Mucosa of descending colon (tissue), 3 donors: ENCODE data around the gene GAA. TPM values are rescaled to one million over a fixed set of nuclear protein-coding genes. Genes with fewer than 3 reads are reported as not detected.

Experiments
- ATAC-seq: fragments of 200-7000 bp; cut with Tn5 transposase; one replicate; pipeline ENCODE4 v1.9.1; 2020; ENCODE audit warnings: mild to moderate bottlenecking, moderate library complexity
- DNase-seq, 3 donors: peaks; one replicate each; pipeline ENCODE4 v3.0.0-alpha.2; 2020
- H3K36me3 ChIP-seq: fragments of 200-600 bp; one replicate; pipeline ENCODE4 v1.8.0; 2021; ENCODE audit warnings: low read depth, mild to moderate bottlenecking
- H3K4me1 ChIP-seq: fragments of 200-600 bp; one replicate; pipeline ENCODE4 v1.8.0; 2021; ENCODE audit warnings: low read depth, mild to moderate bottlenecking
- H3K4me3 ChIP-seq: fragments of 200-600 bp; one replicate; pipeline ENCODE4 v1.8.0; 2021; ENCODE audit warnings: mild to moderate bottlenecking
- H3K9me3 ChIP-seq: fragments of 200-600 bp; one replicate; pipeline ENCODE4 v1.8.0; 2021; ENCODE audit warnings: mild to moderate bottlenecking
- intact Hi-C, 2 donors: fragments of 100-400 bp; cut with DNase I in 1 of 2; cut with micrococcal nuclease in 1 of 2; formaldehyde crosslinking; loops; one replicate each; pipeline versions ENCODE4 v1.11.0 to v1.11.1; 2022; cut with DNase I, micrococcal nuclease
- total RNA-seq, 3 donors: library from RNA; stranded (reverse); fragmentation: NEBNext Ultra II Directional in 2 of 3; extraction: Animal tissue kit (Norgen Biotek cat#: 25700) in 2 of 3; gene quantifications; one replicate each; pipeline versions ENCODE4 v1.2.1 to v1.2.4, GENCODE V29; 2021 to 2023
- TF ChIP-seq, protein P1 (sequence below): fragments of 200-600 bp; IDR thresholded peaks from one replicate; pipeline ENCODE4 v1.8.0; 2022; ENCODE audit warnings: antibody characterized with exemption, mild to moderate bottlenecking
- donor health status: DM: no; HTN: no; CAD: no; lungs with moderate emphysema.
- donor health status: DM: no; HTN: no; CAD: no.
- donor health status: DM: no; HTN: yes; CAD: no.

Gene GAA
- total RNA-seq, 3 donors from 2014 or later, result 23.4 to 50.0 (median 49.3) TPM

GRCh38 chr17:80110447-80110812 lies 9.0 kb downstream of the GAA start:
- Histone ChIP-seq H3K4me1 (no peaks in the 10 kb centered on the region), H3K4me3 (no peak overlapping the region), H3K9me3 (no peaks in the 10 kb centered on the region), H3K36me3 (no peaks in the 10 kb centered on the region)
- intact Hi-C loops, result no loop called here
- no peak for DNase-seq
- ATAC-seq, result no peak
- TF ChIP-seq, protein P1, sequence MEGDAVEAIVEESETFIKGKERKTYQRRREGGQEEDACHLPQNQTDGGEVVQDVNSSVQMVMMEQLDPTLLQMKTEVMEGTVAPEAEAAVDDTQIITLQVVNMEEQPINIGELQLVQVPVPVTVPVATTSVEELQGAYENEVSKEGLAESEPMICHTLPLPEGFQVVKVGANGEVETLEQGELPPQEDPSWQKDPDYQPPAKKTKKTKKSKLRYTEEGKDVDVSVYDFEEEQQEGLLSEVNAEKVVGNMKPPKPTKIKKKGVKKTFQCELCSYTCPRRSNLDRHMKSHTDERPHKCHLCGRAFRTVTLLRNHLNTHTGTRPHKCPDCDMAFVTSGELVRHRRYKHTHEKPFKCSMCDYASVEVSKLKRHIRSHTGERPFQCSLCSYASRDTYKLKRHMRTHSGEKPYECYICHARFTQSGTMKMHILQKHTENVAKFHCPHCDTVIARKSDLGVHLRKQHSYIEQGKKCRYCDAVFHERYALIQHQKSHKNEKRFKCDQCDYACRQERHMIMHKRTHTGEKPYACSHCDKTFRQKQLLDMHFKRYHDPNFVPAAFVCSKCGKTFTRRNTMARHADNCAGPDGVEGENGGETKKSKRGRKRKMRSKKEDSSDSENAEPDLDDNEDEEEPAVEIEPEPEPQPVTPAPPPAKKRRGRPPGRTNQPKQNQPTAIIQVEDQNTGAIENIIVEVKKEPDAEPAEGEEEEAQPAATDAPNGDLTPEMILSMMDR, result no peak

DNA sequence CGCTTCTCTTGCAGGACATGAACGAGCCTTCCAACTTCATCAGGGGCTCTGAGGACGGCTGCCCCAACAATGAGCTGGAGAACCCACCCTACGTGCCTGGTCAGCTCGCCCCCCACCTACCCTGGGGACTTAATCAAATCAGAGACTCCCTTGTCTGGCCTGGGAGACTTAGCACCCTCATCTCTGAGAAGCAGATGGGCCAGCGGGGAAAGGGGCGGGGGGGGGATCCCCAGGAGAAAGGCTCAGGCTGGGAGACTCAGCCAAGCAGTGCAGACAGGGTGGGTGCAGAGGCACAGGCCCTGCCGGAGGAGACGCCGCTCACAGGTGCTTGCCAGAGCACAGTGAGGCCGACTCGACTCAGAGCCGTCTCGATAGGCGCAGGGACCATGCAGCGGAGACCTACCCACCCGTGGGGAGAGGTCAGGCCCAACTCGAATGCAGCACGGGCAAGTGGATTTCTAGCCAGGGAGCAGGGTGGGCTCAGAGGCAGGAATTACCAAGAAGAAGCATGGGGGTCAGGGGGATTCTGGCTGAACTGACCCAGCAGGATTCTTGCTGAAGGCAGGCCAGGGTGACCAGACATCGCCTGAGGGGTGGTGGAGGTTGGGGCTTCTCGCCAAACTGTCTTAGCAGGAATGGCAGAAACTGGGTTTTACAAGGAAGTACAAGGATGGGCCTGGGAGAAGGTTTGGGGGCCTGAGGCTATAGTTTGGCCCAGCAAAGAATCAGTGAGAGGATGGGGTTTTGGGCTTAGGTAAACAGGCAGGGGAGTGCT lies 9.7 kb downstream of the GAA start:
- ATAC-seq, result no peak
- Histone ChIP-seq H3K36me3 (no peaks in the 10 kb centered on the region), H3K4me1 (no peaks in the 10 kb centered on the region), H3K9me3 (no peaks in the 10 kb centered on the region), H3K4me3 (no peak overlapping the region)
- TF ChIP-seq, protein P1, result no peak
- no peak for DNase-seq
- intact Hi-C loops, result no loop called here

DNA sequence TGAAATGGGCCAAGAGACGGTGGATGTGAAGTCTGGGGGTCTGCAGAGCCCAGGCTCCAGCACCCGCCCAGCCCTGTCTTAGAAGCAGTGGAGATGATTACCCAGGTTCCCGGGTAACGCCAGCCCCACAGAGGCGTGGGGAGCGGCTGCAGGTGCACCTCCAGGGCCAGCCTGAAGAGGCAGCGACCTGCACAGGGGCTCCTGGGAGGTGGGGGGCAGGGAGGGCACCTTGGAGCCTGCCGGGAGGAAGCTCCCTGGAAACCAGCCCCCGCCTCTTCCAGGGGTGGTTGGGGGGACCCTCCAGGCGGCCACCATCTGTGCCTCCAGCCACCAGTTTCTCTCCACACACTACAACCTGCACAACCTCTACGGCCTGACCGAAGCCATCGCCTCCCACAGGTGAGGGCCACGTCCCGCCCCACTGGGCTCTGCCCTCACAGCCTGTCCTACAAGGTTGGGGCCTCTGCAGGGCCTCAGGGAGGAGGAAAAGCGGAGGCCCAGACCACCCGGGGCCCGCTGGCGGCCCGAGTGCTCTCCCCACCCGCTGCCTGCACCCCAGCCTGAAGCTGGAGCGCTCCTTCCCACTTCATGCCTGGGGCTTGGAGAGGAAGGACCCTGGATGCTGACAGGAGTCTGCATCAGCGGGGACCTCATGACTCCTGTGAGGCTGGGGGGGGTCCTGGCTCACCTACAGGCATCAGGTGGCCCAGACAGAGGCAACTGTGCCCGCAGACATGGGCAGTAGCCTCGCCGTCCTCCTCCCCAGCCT lies 10.5 kb downstream of the GAA start:
- intact Hi-C loops, result no loop called here
- H3K36me3 ChIP-seq, result no peaks in the 10 kb centered on the region
- no peaks in the 10 kb centered on the region for H3K4me1 ChIP-seq
- DNase-seq (no peak), ATAC-seq (peak; percentile 22)
- TF ChIP-seq, protein P1, result no peak
- no peak overlapping the region for H3K4me3 ChIP-seq
- no peaks in the 10 kb centered on the region for H3K9me3 ChIP-seq

GRCh38 chr17:80112471-80113032 lies 11.2 kb downstream of the GAA start:
- TF ChIP-seq, protein P1, result no peak
- H3K36me3 ChIP-seq, result no peaks in the 10 kb centered on the region
- no peak for DNase-seq
- H3K4me3 ChIP-seq, result no peak overlapping the region
- no peaks in the 10 kb centered on the region for H3K4me1 ChIP-seq
- intact Hi-C loops, result no loop called here
- no peak for ATAC-seq
- H3K9me3 ChIP-seq, result no peaks in the 10 kb centered on the region

DNA sequence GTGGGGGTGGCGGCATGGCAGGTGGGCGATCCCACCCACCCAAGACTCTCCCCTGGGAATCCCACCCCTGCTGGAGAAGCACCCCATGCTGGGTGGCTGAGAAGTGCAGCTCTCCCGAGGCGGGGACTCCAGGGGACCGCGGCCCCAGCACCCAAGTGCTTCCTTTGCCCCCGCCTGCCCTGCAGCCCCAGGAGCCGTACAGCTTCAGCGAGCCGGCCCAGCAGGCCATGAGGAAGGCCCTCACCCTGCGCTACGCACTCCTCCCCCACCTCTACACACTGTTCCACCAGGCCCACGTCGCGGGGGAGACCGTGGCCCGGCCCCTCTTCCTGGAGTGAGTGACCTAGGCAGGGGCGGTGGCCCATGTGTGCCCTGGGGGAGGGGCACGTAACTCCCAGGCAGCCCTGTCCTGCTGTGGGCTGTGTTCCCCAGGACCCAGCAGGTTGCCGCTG lies 11.7 kb downstream of the GAA start:
- TF ChIP-seq, protein P1, result no peak
- H3K9me3 ChIP-seq, result no peaks in the 10 kb centered on the region
- H3K4me3 ChIP-seq, result no peak overlapping the region
- DNase-seq (no peak), ATAC-seq (no peak)
- intact Hi-C loops, result no loop called here
- H3K36me3 ChIP-seq, result no peaks in the 10 kb centered on the region
- H3K4me1 ChIP-seq, result no peaks in the 10 kb centered on the region
